ENCODE results near the gene PTPRE. TPM values are rescaled to one million over a fixed set of nuclear protein-coding genes. Genes with fewer than 3 reads are reported as not detected.

The PTPRE gene
- total RNA-seq, 1 donor from 2014 or later = 5.4 TPM

DNA sequence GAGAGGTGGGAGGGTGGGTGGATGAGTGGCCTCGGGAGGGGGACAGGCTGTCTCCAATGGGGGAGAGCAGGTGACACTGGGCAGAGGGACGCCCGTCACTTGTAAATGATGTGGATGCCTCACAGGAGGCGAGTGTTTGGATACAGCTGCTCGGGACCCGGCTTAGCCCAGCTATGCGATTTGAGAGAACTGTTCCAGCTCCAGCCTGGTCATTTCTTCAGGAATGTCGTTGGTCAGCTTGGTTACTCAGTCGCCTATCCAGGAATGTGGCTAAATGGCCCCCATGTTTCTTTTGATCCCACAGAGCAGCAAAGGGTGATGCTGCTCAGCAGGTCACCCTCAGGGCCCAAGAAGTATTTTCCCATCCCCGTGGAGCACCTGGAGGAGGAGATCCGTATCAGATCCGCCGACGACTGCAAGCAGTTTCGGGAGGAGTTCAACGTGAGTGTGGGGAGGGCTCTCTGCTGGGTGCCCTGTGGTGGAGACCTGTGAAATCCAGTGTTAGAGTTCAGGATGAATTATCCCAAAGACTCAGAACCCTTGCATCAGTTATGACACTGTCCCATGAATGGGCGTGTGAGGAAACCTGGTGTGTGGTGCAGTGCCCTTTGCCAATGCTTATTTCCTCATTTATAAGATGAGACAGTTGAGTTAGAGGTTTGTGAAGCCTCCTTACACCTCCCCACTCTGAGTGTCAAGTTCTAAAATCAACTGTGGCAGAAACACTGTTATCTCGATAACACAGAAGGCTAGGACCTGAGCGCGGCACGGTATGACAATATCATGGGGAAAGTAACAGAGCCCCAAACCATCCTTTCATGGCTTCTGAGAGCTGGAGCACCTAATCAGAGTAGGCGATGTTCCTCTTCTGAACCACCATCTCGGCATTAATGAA, 142.6 kb downstream of the PTPRE start:
- no peak overlapping the region for H3K4me3 ChIP-seq (ENCODE audit: low read depth, low read length)
- TF ChIP-seq, protein P1, sequence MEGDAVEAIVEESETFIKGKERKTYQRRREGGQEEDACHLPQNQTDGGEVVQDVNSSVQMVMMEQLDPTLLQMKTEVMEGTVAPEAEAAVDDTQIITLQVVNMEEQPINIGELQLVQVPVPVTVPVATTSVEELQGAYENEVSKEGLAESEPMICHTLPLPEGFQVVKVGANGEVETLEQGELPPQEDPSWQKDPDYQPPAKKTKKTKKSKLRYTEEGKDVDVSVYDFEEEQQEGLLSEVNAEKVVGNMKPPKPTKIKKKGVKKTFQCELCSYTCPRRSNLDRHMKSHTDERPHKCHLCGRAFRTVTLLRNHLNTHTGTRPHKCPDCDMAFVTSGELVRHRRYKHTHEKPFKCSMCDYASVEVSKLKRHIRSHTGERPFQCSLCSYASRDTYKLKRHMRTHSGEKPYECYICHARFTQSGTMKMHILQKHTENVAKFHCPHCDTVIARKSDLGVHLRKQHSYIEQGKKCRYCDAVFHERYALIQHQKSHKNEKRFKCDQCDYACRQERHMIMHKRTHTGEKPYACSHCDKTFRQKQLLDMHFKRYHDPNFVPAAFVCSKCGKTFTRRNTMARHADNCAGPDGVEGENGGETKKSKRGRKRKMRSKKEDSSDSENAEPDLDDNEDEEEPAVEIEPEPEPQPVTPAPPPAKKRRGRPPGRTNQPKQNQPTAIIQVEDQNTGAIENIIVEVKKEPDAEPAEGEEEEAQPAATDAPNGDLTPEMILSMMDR (conservative IDR thresholded peaks at IDR 0.05; ENCODE audit: low read depth, low read length) = no peak
- no peak for DNase-seq (ENCODE audit: low read depth)

DNA sequence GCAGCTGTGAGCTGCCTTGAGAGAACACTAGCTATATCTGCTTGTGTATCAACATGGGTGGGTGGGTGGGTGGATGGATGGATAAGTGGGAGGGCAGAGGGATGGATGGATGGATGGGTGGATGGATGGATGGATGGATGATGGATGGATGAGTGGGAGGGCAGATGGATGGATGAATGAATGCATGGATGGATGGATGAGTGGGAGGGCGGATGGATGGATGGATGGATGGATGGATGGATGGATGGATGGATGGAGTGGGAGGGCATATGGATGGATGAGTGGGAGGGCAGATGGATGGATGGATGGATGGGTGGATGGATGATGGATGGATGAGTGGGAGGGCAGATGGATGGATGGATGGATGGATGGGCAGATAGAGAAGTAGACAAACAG, 143.2 kb downstream of the PTPRE start:
- no peak for DNase-seq (ENCODE audit: low read depth)
- TF ChIP-seq, protein P1 (conservative IDR thresholded peaks at IDR 0.05; ENCODE audit: low read depth, low read length) = no peak
- no peak overlapping the region for H3K4me3 ChIP-seq (ENCODE audit: low read depth, low read length)

DNA sequence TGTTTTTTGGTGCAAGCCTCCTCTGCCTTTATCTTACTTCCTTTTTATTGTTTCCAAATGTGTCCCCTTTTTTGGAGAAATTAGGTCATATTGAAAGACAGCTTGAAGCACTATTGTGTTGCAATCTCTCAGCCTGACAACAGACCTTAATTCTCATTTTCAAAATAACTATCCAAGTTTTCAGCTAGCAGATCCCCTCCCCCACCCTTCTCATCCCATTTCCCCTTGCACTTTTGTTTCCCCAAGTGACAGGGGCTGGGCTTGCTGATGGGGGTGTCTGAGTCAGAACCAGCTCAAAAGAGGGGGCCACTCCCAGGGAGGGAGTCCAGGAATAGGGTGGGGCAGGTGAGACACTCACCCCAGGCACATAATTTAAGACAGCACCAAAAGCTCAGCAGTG, 144.0 kb downstream of the PTPRE start:
- no peak overlapping the region for H3K4me3 ChIP-seq (ENCODE audit: low read depth, low read length)
- DNase-seq (ENCODE audit: low read depth) = no peak
- TF ChIP-seq, protein P1 (conservative IDR thresholded peaks at IDR 0.05; ENCODE audit: low read depth, low read length) = no peak

DNA sequence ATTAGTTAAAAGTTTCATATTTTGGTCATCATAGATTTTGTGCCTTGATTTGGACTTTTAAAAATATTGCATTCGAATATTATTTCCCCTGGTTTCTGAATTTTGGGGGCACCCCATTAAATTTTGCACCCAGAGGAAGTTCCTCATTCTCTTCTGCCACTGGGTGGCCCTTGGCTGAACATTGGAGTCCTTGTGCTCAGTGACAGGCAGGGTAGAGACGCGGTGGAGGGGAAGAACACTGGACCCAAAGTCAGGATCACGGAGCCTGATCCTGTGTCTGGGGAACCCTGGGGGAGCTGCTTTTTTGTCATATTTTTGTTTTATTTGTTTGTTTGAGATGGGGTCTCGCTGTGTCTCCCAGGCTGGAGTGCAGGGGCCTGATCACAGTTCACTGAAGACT, 144.6 kb downstream of the PTPRE start:
- DNase-seq (ENCODE audit: low read depth) = no peak
- TF ChIP-seq, protein P1 (conservative IDR thresholded peaks at IDR 0.05; ENCODE audit: low read depth, low read length) = no peak
- H3K4me3 ChIP-seq (ENCODE audit: low read depth, low read length) = no peak overlapping the region

DNA sequence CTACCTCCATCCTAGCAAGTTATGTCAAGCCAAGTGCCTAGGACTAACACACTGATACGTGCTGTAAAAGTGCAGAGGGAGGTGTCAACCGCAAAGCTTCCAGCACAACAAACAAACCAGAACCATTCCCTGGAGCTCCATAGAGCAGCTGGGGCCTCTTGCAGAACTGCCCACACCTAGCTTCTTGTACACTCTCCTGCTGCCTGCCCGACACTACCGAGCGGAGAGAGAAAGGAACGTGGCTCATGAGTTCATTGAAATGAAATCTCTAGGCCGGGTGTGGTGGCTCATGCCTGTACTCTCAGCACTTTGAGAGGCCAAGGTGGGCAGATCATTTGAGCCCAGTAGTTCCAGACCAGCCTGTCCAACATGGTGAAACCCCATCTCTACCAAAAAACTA, 145.8 kb downstream of the PTPRE start:
- H3K4me3 ChIP-seq (ENCODE audit: low read depth, low read length) = no peak overlapping the region
- DNase-seq (ENCODE audit: low read depth) = no peak
- TF ChIP-seq, protein P1 (conservative IDR thresholded peaks at IDR 0.05; ENCODE audit: low read depth, low read length) = no peak

DNA sequence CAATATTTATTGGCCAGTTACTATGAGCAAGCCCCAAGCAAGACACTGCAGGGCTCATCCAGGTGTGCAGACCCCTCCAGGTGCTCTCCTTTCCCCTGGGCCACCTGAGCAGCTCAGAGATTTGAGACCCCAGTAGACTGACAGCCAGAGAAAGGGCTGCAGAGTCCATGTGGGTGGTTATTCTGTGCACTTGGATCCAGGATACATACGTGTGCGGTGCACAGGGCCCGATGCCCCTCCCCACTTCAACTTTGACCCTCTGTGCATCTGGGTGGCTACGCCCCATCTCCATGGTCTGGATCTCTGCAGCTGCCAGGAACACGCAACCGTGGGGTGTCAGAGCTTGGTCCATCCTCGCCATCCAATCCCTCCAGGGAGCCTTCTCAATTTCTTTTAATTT, 146.5 kb downstream of the PTPRE start:
- H3K4me3 ChIP-seq (ENCODE audit: low read depth, low read length) = no peak overlapping the region
- DNase-seq (ENCODE audit: low read depth) = no peak
- TF ChIP-seq, protein P1 (conservative IDR thresholded peaks at IDR 0.05; ENCODE audit: low read depth, low read length) = no peak
